ENCODE measurements around the gene C6orf141. TPM values are rescaled to one million over a fixed set of nuclear protein-coding genes. Genes with fewer than 3 reads are reported as not detected.

C6orf141 gene
- total and polyA plus RNA-seq, 2 of the 13 experiments (the other 11 are each of a cell fraction or from before 2014, with no cell fraction given), result 0.07 TPM; not detected in 1

- no peak for TF ChIP-seq ZBTB3 (CRISPR knock-in tag; IDR thresholded peaks at IDR 0.05; ENCODE audit: borderline replicate concordance, low read depth)
- no peak for TF ChIP-seq ARNT2 (CRISPR knock-in tag; IDR thresholded peaks at IDR 0.05; ENCODE audit: low read depth)
- TF ChIP-seq MXI1 (IDR thresholded peaks at IDR 0.05; ENCODE audit: borderline replicate concordance, low read depth, low read length), result no peak
- TF ChIP-seq HMGXB3 (CRISPR knock-in tag; IDR thresholded peaks at IDR 0.05; ENCODE audit: borderline replicate concordance), result peak; percentile 49; the same call in 1 of the 2 replicates
- TF ChIP-seq AHR (CRISPR knock-in tag; IDR thresholded peaks at IDR 0.05), result no peak
- no peak for TF ChIP-seq AGO2 (optimal IDR thresholded peaks at IDR 0.05; ENCODE audit: low read depth, low read length)
- no peak for TF ChIP-seq GMEB2 (CRISPR knock-in tag; IDR thresholded peaks at IDR 0.05; ENCODE audit: low read depth)
- no peak for TF ChIP-seq ZNF75D (CRISPR knock-in tag; IDR thresholded peaks at IDR 0.05; ENCODE audit: borderline replicate concordance)
- TF ChIP-seq ARID4A (CRISPR knock-in tag; IDR thresholded peaks at IDR 0.05; ENCODE audit: borderline replicate concordance), result peak; percentile 44; the same call in 1 of the 2 replicates
- peak; percentile 99 for TF ChIP-seq HNF1B (CRISPR knock-in tag; IDR thresholded peaks at IDR 0.05)
- TF ChIP-seq TFAP4 (IDR thresholded peaks at IDR 0.05; ENCODE audit: borderline replicate concordance, low read depth), result peak; percentile 83
- peak; percentile 56; the same call in 1 of the 2 replicates for TF ChIP-seq DPF2 (CRISPR knock-in tag; IDR thresholded peaks at IDR 0.05; ENCODE audit: borderline replicate concordance, low read depth)
- no peak for TF ChIP-seq TBP (CRISPR knock-in tag; IDR thresholded peaks at IDR 0.05)
- 0 out of 2 replicates have a peak, but pooled peaks have one; percentile 32 for TF ChIP-seq ZNF674 (CRISPR knock-in tag; IDR thresholded peaks at IDR 0.05; ENCODE audit: low read depth)
These were observed 43.8 kb upstream of the C6orf141 start (continued) for GRCh38 chr6:49506569-49507111.

Data from HepG2 (cell line).